Activated CD4-positive, alpha-beta T cell treated with anti-CD3 and anti-CD28 coated beads, Interleukin-2, amount 10 ng/mL, durations not matched to agents 7 days and 5 days (primary cell): ENCODE data around the gene LIPK. TPM values are rescaled to one million over a fixed set of nuclear protein-coding genes. Genes with fewer than 3 reads are reported as not detected.

Source experiments
- CTCF ChIA-PET: fragments of 350-600 bp; sonication (Branson Sonifier 250); formaldehyde crosslinking; loops from one replicate; lab custom pipeline; 2021; ENCODE audit warnings: antibody characterized with exemption; lab: Charles Lee
- POLR2A ChIA-PET: fragments of 350-600 bp; sonication (Branson Sonifier 250); formaldehyde crosslinking; loops from one replicate; lab custom pipeline; 2021; ENCODE audit warnings: antibody characterized with exemption; lab: Charles Lee
- DNase-seq: peaks from one replicate; pipeline ENCODE4 v3.0.0-alpha.2; 2020
- H3K27ac Mint-ChIP-seq: one replicate; pipeline ENCODE4 v1.8.0; 2021; ENCODE audit warnings: mild to moderate bottlenecking, moderate library complexity, mixed read lengths
- H3K27me3 Mint-ChIP-seq: one replicate; pipeline ENCODE4 v1.8.0; 2021; ENCODE audit warnings: mixed read lengths
- H3K36me3 Mint-ChIP-seq: one replicate; pipeline ENCODE4 v1.8.0; 2021; ENCODE audit warnings: low read depth, mixed read lengths
- H3K4me1 Mint-ChIP-seq: one replicate; pipeline ENCODE4 v1.8.0; 2021; ENCODE audit warnings: mixed read lengths
- H3K4me3 Mint-ChIP-seq: one replicate; pipeline ENCODE4 v1.8.0; 2021; ENCODE audit warnings: mild to moderate bottlenecking, moderate library complexity, mixed read lengths
- H3K9me3 Mint-ChIP-seq: one replicate; pipeline ENCODE4 v1.8.0; 2021; ENCODE audit warnings: mixed read lengths
- total RNA-seq, 2 experiments: library from RNA; stranded (reverse); gene quantifications; one replicate each; pipeline ENCODE4 v1.2.3, GENCODE V29; 2021

LIPK gene
- total RNA-seq, 2 experiments from 2014 or later, result not detected

- Mint-ChIP-seq H3K36me3 (no peaks in the 10 kb centered on the region), H3K9me3 (no peaks in the 10 kb centered on the region), H3K4me1 (no peaks in the 10 kb centered on the region), H3K4me3 (no peak overlapping the region), H3K27ac (no peak overlapping the region), H3K27me3 (peaks cover 52% of the 10 kb centered on the region)
- ChIA-PET POLR2A (no interaction called here), CTCF (interaction anchor here (0.5 to 1.1 kb wide), 2 partner anchors 17 to 64 kb away, joined by 3 read pairs; no protein-coding TSS in a partner anchor)
- DNase-seq, result no peak
Observed at GRCh38 chr10:88800152-88801125, 94.4 kb downstream of the LIPK start.

Other genes starting within 250 kb of the LIPK start
- gene RNLS, start 122.9 kb upstream of the LIPK start, total RNA-seq, result 1 to 10 TPM; 1.2 to 1.8 TPM
- not detected for gene LIPJ, start 119.5 kb upstream of the LIPK start, total RNA-seq
- gene LIPF, start 41.8 kb upstream of the LIPK start, total RNA-seq, result not detected
- gene LIPN, start 53.8 kb downstream of the LIPK start, total RNA-seq, result not detected
- gene LIPM, start 96.5 kb downstream of the LIPK start, total RNA-seq, result not detected
- gene ANKRD22, start 145.6 kb downstream of the LIPK start, total RNA-seq, result under 1 TPM; 0.17 to 0.48 TPM
- 10 to 100 TPM; 39.7 to 45.4 TPM for gene STAMBPL1, start 174.0 kb downstream of the LIPK start, total RNA-seq
- gene ACTA2, start 246.5 kb downstream of the LIPK start, total RNA-seq, result 10 to 100 TPM; 10.7 to 10.8 TPM